ENCODE measurements around the gene CD180.

Gene CD180

GRCh38 chr5:67241326-67241725 lies 44.7 kb upstream of the CD180 start:
- H3K4me1 Mint-ChIP-seq = peaks cover 46% of the 10 kb centered on the region
- H3K36me3 Mint-ChIP-seq (ENCODE audit: low read depth) = no peaks in the 10 kb centered on the region
- H3K4me3 Mint-ChIP-seq = no peak overlapping the region
- no peaks in the 10 kb centered on the region for H3K27me3 Mint-ChIP-seq (ENCODE audit: low read depth)
- TF ChIP-seq, protein P1, sequence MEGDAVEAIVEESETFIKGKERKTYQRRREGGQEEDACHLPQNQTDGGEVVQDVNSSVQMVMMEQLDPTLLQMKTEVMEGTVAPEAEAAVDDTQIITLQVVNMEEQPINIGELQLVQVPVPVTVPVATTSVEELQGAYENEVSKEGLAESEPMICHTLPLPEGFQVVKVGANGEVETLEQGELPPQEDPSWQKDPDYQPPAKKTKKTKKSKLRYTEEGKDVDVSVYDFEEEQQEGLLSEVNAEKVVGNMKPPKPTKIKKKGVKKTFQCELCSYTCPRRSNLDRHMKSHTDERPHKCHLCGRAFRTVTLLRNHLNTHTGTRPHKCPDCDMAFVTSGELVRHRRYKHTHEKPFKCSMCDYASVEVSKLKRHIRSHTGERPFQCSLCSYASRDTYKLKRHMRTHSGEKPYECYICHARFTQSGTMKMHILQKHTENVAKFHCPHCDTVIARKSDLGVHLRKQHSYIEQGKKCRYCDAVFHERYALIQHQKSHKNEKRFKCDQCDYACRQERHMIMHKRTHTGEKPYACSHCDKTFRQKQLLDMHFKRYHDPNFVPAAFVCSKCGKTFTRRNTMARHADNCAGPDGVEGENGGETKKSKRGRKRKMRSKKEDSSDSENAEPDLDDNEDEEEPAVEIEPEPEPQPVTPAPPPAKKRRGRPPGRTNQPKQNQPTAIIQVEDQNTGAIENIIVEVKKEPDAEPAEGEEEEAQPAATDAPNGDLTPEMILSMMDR (IDR thresholded peaks at IDR 0.05; ENCODE audit: unreplicated experiment in 3 of 3) = no peak
- no peaks in the 10 kb centered on the region for H3K9me3 Mint-ChIP-seq
- no peak overlapping the region for H3K27ac Mint-ChIP-seq

GRCh38 chr5:67240846-67241245 lies 44.2 kb upstream of the CD180 start:
- Mint-ChIP-seq H3K9me3 (no peaks in the 10 kb centered on the region), H3K4me1 (peaks cover 46% of the 10 kb centered on the region), H3K4me3 (no peak overlapping the region), H3K27me3 (ENCODE audit: low read depth) (no peaks in the 10 kb centered on the region), H3K36me3 (ENCODE audit: low read depth) (no peaks in the 10 kb centered on the region), H3K27ac (no peak overlapping the region)
- TF ChIP-seq, protein P1 (IDR thresholded peaks at IDR 0.05; ENCODE audit: unreplicated experiment in 3 of 3) = no peak

DNA sequence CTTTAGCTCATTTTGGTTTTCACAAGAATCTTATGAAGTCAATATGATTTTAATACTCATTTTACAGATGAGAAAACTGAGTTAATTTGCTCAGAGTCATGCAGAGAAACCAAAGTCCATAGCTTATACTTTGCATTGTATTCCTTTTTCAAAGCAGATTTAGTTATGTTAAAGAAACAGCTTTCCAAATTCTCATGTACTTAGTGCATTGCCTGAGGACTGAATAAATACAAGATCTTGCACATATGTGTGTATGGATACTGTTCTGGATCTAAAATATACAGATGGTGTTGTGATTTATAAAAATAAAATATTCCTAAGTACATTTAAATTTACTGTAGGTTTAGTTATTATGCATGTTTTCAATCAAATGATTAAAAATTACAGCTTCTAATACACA lies 43.5 kb upstream of the CD180 start:
- H3K36me3 Mint-ChIP-seq (ENCODE audit: low read depth) = no peaks in the 10 kb centered on the region
- TF ChIP-seq, protein P1 (IDR thresholded peaks at IDR 0.05; ENCODE audit: unreplicated experiment in 3 of 3) = no peak
- no peak overlapping the region for H3K4me3 Mint-ChIP-seq
- H3K4me1 Mint-ChIP-seq = peaks cover 48% of the 10 kb centered on the region
- no peak overlapping the region for H3K27ac Mint-ChIP-seq
- no peaks in the 10 kb centered on the region for H3K27me3 Mint-ChIP-seq (ENCODE audit: low read depth)
- no peaks in the 10 kb centered on the region for H3K9me3 Mint-ChIP-seq

GRCh38 chr5:67238191-67238590 lies 41.6 kb upstream of the CD180 start:
- Mint-ChIP-seq H3K27me3 (ENCODE audit: low read depth) (no peaks in the 10 kb centered on the region), H3K36me3 (ENCODE audit: low read depth) (no peaks in the 10 kb centered on the region), H3K4me1 (peaks cover 45% of the 10 kb centered on the region), H3K4me3 (no peak overlapping the region), H3K27ac (peak overlapping the region; percentile 54 to 90 (median 78)), H3K9me3 (no peaks in the 10 kb centered on the region)
- TF ChIP-seq, protein P1 (IDR thresholded peaks at IDR 0.05; ENCODE audit: unreplicated experiment in 3 of 3) = no peak

- H3K36me3 Mint-ChIP-seq (ENCODE audit: low read depth) = peaks cover 8% of the 10 kb centered on the region
- peaks cover 10% of the 10 kb centered on the region for H3K9me3 Mint-ChIP-seq
- no peak overlapping the region for H3K4me3 Mint-ChIP-seq
- H3K27me3 Mint-ChIP-seq (ENCODE audit: low read depth) = no peaks in the 10 kb centered on the region
- TF ChIP-seq, protein P1 (IDR thresholded peaks at IDR 0.05; ENCODE audit: unreplicated experiment in 3 of 3) = no peak
- H3K27ac Mint-ChIP-seq = peak overlapping the region; percentile 33 to 94 (median 78)
- H3K4me1 Mint-ChIP-seq = peaks cover 34% of the 10 kb centered on the region
These were observed 39.0 kb upstream of the CD180 start for GRCh38 chr5:67235399-67236110.

DNA sequence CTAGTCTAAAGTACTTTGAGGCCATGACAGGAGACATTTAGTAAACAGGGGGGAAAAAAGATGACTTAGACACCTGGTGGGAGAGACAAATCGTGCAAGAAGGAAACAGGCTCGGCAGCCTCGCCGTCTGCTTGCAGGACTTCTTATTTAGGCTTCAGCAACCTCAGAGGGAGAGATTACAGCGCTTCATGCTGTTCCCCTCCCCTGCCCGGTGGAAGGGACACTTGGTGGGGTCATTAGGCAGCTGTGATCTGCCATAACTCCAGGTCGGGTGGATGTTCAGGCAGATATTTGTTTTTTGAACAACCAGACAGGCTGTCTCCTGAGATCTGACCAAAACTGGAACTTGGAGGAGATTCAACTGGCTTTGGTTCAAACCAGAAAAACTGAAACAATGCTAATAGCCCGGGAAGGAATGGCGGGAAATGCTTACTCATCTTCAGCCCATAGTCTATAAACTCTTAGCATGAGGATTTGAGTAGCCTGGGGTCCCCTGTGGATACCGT lies 38.1 kb upstream of the CD180 start:
- Mint-ChIP-seq H3K9me3 (peaks cover 16% of the 10 kb centered on the region), H3K4me3 (peak overlapping the region; percentile 6 to 40 (median 22)), H3K36me3 (ENCODE audit: low read depth) (peaks cover 8% of the 10 kb centered on the region), H3K27ac (peak overlapping the region; percentile 78 to 92 (median 83)), H3K4me1 (peaks cover 34% of the 10 kb centered on the region), H3K27me3 (ENCODE audit: low read depth) (no peaks in the 10 kb centered on the region)
- TF ChIP-seq, protein P1 (IDR thresholded peaks at IDR 0.05; ENCODE audit: unreplicated experiment in 3 of 3) = no peak

Data from nephron (organoid).